Endothelial cell of umbilical vein (primary cell): ENCODE results near the gene COL4A1. TPM values are rescaled to one million over a fixed set of nuclear protein-coding genes. Genes with fewer than 3 reads are reported as not detected.

ENCODE experiments used
- BruUV-seq: library from RNA; stranded (reverse); fragments of 400-500 nt; replicated peaks from 2 replicates; lab custom pipeline; 2021; lab: Mats Ljungman, UMichigan
- CTCF ChIA-PET: fragments of 300-600, 350-600 bp; sonication (Branson Sonifier 250); formaldehyde crosslinking; loops from one replicate; lab custom pipeline; 2021; ENCODE audit warnings: antibody characterized with exemption, inconsistent platforms; lab: Charles Lee
- POLR2A ChIA-PET: fragments of 300-600, 350-600 bp; sonication (Branson Sonifier 250); formaldehyde crosslinking; loops from one replicate; lab custom pipeline; 2021; ENCODE audit warnings: antibody characterized with exemption, inconsistent platforms; lab: Charles Lee
- DNase-seq: peaks from one replicate; pipeline ENCODE4 v3.0.0-alpha.2; 2011; ENCODE audit warnings: low read depth, low spot score
- FAIRE-seq: peaks from 2 replicates; lab custom pipeline; 2011; peaks lifted over from hg19 to GRCh38; lab: Jason Lieb, UNC
- H2AFZ ChIP-seq: 2 replicates; pipeline ENCODE4 v1.6.0; 2012; ENCODE audit warnings: low read depth, low read length, control low read depth, inconsistent platforms
- H3K27ac ChIP-seq: 2 replicates; pipeline ENCODE4 v1.5.1; 2011; ENCODE audit warnings: low read depth, mild to moderate bottlenecking, control low read depth, low read length, moderate library complexity; ENCODE audit not compliant: insufficient read depth
- H3K27me3 ChIP-seq, 2 experiments: 2 replicates each; pipeline versions ENCODE4 v1.6.0 to v1.6.1; 2011; ENCODE audit warnings: low read length in 2 of 2, mixed read lengths in 1 of 2; ENCODE audit not compliant: control insufficient read depth in 2 of 2, insufficient read depth in 2 of 2
- H3K36me3 ChIP-seq, 2 experiments: 2 replicates in 1 of 2; 3 replicates in 1 of 2; pipeline ENCODE4 v1.5.1; 2011; ENCODE audit warnings: low read length in 2 of 2, mild to moderate bottlenecking in 1 of 2, moderate library complexity in 1 of 2; ENCODE audit not compliant: control insufficient read depth in 2 of 2, insufficient read depth in 2 of 2; ENCODE audit errors: extremely low read depth in 1 of 2
- H3K4me1 ChIP-seq: 3 replicates; pipeline ENCODE4 v1.5.1; 2011; ENCODE audit warnings: mild to moderate bottlenecking, low read length; ENCODE audit not compliant: control insufficient read depth, insufficient read depth; ENCODE audit errors: extremely low read depth
- H3K4me2 ChIP-seq: 2 replicates; pipeline ENCODE4 v1.6.1; 2011; ENCODE audit warnings: low read length, control low read depth, mixed read lengths; ENCODE audit not compliant: insufficient read depth
- H3K4me3 ChIP-seq, 3 experiments: fragments of 200-600 bp in 1 of 3; sonication (generic), shearing (Covaris generic) in 1 of 3; replicated peaks in 1 of 3; 2 replicates each; pipeline ENCODE4 v1.5.1; 2011 to 2016; ENCODE audit warnings: control low read depth in 3 of 3, low read length in 3 of 3, mild to moderate bottlenecking in 2 of 3, inconsistent platforms in 1 of 3, low read depth in 1 of 3, moderate library complexity in 1 of 3; ENCODE audit not compliant: insufficient read depth in 1 of 3
- H3K79me2 ChIP-seq: 2 replicates; pipeline ENCODE4 v1.6.0; 2012; ENCODE audit warnings: low read length, inconsistent platforms; ENCODE audit not compliant: control insufficient read depth, insufficient read depth
- H3K9ac ChIP-seq: replicated peaks from 2 replicates; pipeline ENCODE3; 2011; ENCODE audit warnings: low read length, control low read depth; ENCODE audit not compliant: insufficient read depth; ENCODE audit errors: extremely low read depth
- H3K9me1 ChIP-seq: replicated peaks from 3 replicates; pipeline ENCODE4 v1.6.0; 2011; ENCODE audit warnings: mild to moderate bottlenecking, low read length; ENCODE audit not compliant: control insufficient read depth, insufficient read depth; ENCODE audit errors: extremely low read depth
- H3K9me3 ChIP-seq: replicated peaks from 2 replicates; pipeline ENCODE4 v1.5.1; 2012; ENCODE audit warnings: low read length, inconsistent platforms; ENCODE audit not compliant: control insufficient read depth, insufficient read depth
- H4K20me1 ChIP-seq: replicated peaks from 2 replicates; pipeline ENCODE3; 2011; ENCODE audit warnings: mild to moderate bottlenecking, low read length; ENCODE audit not compliant: control insufficient read depth, insufficient read depth; ENCODE audit errors: extremely low read depth
- CTCF ChIP-seq, 2 donors: IDR thresholded peaks; 1 replicate in 1 of 2; 2 replicates in 1 of 2; pipeline ENCODE4 v1.5.1; 2011; ENCODE audit warnings: low read length in 2 of 2, mild to moderate bottlenecking in 2 of 2, moderate library complexity in 2 of 2, control low read depth in 1 of 2, inconsistent platforms in 1 of 2, low read depth in 1 of 2; ENCODE audit not compliant: insufficient read depth in 1 of 2; ENCODE audit errors: extremely low read depth in 1 of 2
- EZH2 ChIP-seq: IDR thresholded peaks from 2 replicates; pipeline ENCODE4 v1.6.1; 2012; ENCODE audit warnings: borderline replicate concordance, low read depth, mild to moderate bottlenecking, moderate library complexity, low read length, inconsistent platforms; ENCODE audit not compliant: severe bottlenecking
- FOS ChIP-seq: IDR thresholded peaks from 2 replicates; pipeline ENCODE4 v1.6.1; 2011; ENCODE audit warnings: mild to moderate bottlenecking, low read length, moderate library complexity, borderline replicate concordance; ENCODE audit not compliant: insufficient read depth
- GATA2 ChIP-seq: IDR thresholded peaks from 2 replicates; pipeline ENCODE4 v1.7.0; 2011; ENCODE audit warnings: low read depth, mild to moderate bottlenecking, moderate library complexity, mixed read lengths, low read length; ENCODE audit not compliant: insufficient read length, insufficient read depth
- JUN ChIP-seq: IDR thresholded peaks from 2 replicates; pipeline ENCODE4 v1.6.1; 2011; ENCODE audit warnings: borderline replicate concordance, low read depth; ENCODE audit not compliant: insufficient read length, insufficient read depth
- MAX ChIP-seq: IDR thresholded peaks from 2 replicates; pipeline ENCODE4 v1.6.1; 2011; ENCODE audit not compliant: insufficient read depth, insufficient read length
- MYC ChIP-seq: IDR thresholded peaks from one replicate; pipeline ENCODE4 v1.6.1; 2011; ENCODE audit warnings: mild to moderate bottlenecking, low read depth, low read length
- POLR2A ChIP-seq: IDR thresholded peaks from 2 replicates; pipeline ENCODE4 v1.6.1; 2012; ENCODE audit warnings: low read depth, mild to moderate bottlenecking, control low read depth, low read length
- POLR2AphosphoS5 ChIP-seq: IDR thresholded peaks from 2 replicates; pipeline ENCODE4 v1.6.1; 2012; ENCODE audit warnings: low read depth, mild to moderate bottlenecking, control low read depth, low read length, moderate library complexity; ENCODE audit not compliant: insufficient read depth
- dilution Hi-C: fragments of 300-500 bp; cut with MboI; formaldehyde crosslinking; loops from one replicate; pipeline ENCODE4 v1.15.0; 2019; ENCODE audit warnings: low sequenced_read_pairs; ENCODE audit not compliant: extremely low pct_ligation_motif_present
- intact Hi-C: fragments of 100-400 bp; cut with micrococcal nuclease; formaldehyde crosslinking; loops from one replicate; pipeline ENCODE4 v1.10.0; 2022
- polyA plus RNA-seq, 4 experiments: library from polyadenylated mRNA; depleted of rRNA in 3 of 4; stranded (reverse) in 3 of 4; unstranded in 1 of 4; fragments of >200 nt; gene quantifications; 2 replicates each; pipeline versions ENCODE4 v1.2.1 to v1.2.3, GENCODE V29; 2011 to 2012; ENCODE audit warnings: missing spikeins in 1 of 4
- total RNA-seq: library from RNA; stranded (reverse); gene quantifications from 2 replicates; pipeline ENCODE4 v1.2.3, GENCODE V29; 2021

The COL4A1 gene
- total and polyA plus RNA-seq, 2 donors (not counting 3 experiments of a cell fraction or from before 2014, with no cell fraction given): 384 to 1,119 TPM

GRCh38 chr13:110265682-110266430 is 41.1 kb downstream of the COL4A1 start:
- FAIRE-seq (peak; percentile 38), DNase-seq (peak; percentile 22)
- H2AFZ ChIP-seq: no peak overlapping the region
- H3K36me3 ChIP-seq: peaks cover 0 to 4% of the 10 kb centered on the region in 2 experiments
- BruUV-seq: no TSS peak
- intact Hi-C loops (no loop called here), dilution Hi-C loops (no loop called here)
- H3K9me1 ChIP-seq: no peaks in the 10 kb centered on the region
- H4K20me1 ChIP-seq: peaks cover 3% of the 10 kb centered on the region
- peaks cover 49% of the 10 kb centered on the region for H3K79me2 ChIP-seq
- H3K4me2 ChIP-seq: no peak overlapping the region
- no peak overlapping the region for H3K9ac ChIP-seq
- no peaks in the 10 kb centered on the region for H3K27me3 ChIP-seq
- CTCF ChIA-PET: interaction anchor here (1.0 to 2.1 kb wide), 5 partner anchors 18 to 190 kb away, joined by 3 to 9 read pairs (median 6); partner anchors contain the start of genes COL4A1 and COL4A2
- POLR2A ChIA-PET: no interaction called here
- H3K27ac ChIP-seq: peak overlapping the region; percentile 54
- TF ChIP-seq EZH2: no peak
- TF ChIP-seq JUN: peak; percentile 29
- H3K9me3 ChIP-seq: no peaks in the 10 kb centered on the region
- peaks cover 67% of the 10 kb centered on the region for H3K4me1 ChIP-seq
- no peak overlapping the region for H3K4me3 ChIP-seq

GRCh38 chr13:110265341-110265681 is 41.6 kb downstream of the COL4A1 start:
- FAIRE-seq (no peak), DNase-seq (no peak)
- peaks cover 3% of the 10 kb centered on the region for H4K20me1 ChIP-seq
- no peak overlapping the region for H2AFZ ChIP-seq
- dilution Hi-C loops: no loop called here
- no peaks in the 10 kb centered on the region for H3K27me3 ChIP-seq
- no peaks in the 10 kb centered on the region for H3K9me3 ChIP-seq
- H3K36me3 ChIP-seq: peaks cover 0 to 4% of the 10 kb centered on the region in 2 experiments
- POLR2A ChIA-PET: no interaction called here
- CTCF ChIA-PET: interaction anchor here (1.0 to 1.6 kb wide), 4 partner anchors 18 to 190 kb away, joined by 3 to 9 read pairs (median 4); no protein-coding TSS in a partner anchor
- no peak overlapping the region for H3K9ac ChIP-seq
- intact Hi-C loops: no loop called here
- H3K4me2 ChIP-seq: no peak overlapping the region
- H3K4me1 ChIP-seq: peaks cover 70% of the 10 kb centered on the region
- H3K27ac ChIP-seq: peak overlapping the region; percentile 58
- no peaks in the 10 kb centered on the region for H3K9me1 ChIP-seq
- BruUV-seq: no TSS peak
- peaks cover 47% of the 10 kb centered on the region for H3K79me2 ChIP-seq
- no peak overlapping the region for H3K4me3 ChIP-seq
- no peak for TF ChIP-seq GATA2
- TF ChIP-seq CTCF (IDR thresholded peaks at IDR 0.05; ENCODE audit: extremely low read depth in 1 of 2, insufficient read depth in 1 of 2, low read depth in 1 of 2, low read length in 2 of 2): no peak
- TF ChIP-seq POLR2A: no peak
- TF ChIP-seq MAX: no peak
- TF ChIP-seq FOS: no peak
- no peak for TF ChIP-seq EZH2
- no peak for TF ChIP-seq MYC
- TF ChIP-seq POLR2AphosphoS5: no peak
- no peak for TF ChIP-seq JUN
